ENCODE results near the gene SLN.
"Not testable (repeated sequence)": the region's sequence is repeated elsewhere in the genome, so short reads cannot be mapped to it uniquely, and the experiment has no call there.

The SLN gene
- 0 reads per million in 2 donors for total RNA-seq

- no peak for DNase-seq
These were observed at the start of gene SLN for GRCh38 chr11:107711861-107712755. TSS of gene SLN (minus strand) at chr11:107712056.

GRCh38 chr11:107758719-107759355 is 47.0 kb upstream of the SLN start:
- not testable (repeated sequence) for DNase-seq

GRCh38 chr11:107757661-107758060 is 45.8 kb upstream of the SLN start:
- DNase-seq, result no peak

- DNase-seq, result no peak
These were observed 44.7 kb upstream of the SLN start for GRCh38 chr11:107756553-107756952.

- no peak for DNase-seq
These were observed 41.3 kb upstream of the SLN start for GRCh38 chr11:107752949-107753822.

GRCh38 chr11:107752508-107752907 is 40.7 kb upstream of the SLN start:
- no peak for DNase-seq

GRCh38 chr11:107751082-107751481 is 39.2 kb upstream of the SLN start:
- DNase-seq, result no peak

GRCh38 chr11:107750313-107750712 is 38.5 kb upstream of the SLN start:
- DNase-seq, result no peak

- DNase-seq, result no peak
These were observed 35.8 kb upstream of the SLN start for GRCh38 chr11:107747622-107748021.

GRCh38 chr11:107744736-107745135 is 32.9 kb upstream of the SLN start:
- DNase-seq, result no peak

GRCh38 chr11:107743191-107743590 is 31.3 kb upstream of the SLN start:
- DNase-seq, result no peak

GRCh38 chr11:107741044-107741823 is 29.4 kb upstream of the SLN start:
- DNase-seq, result no peak

GRCh38 chr11:107740271-107740670 is 28.4 kb upstream of the SLN start:
- DNase-seq, result no peak

GRCh38 chr11:107736546-107736945 is 24.7 kb upstream of the SLN start:
- no peak for DNase-seq

GRCh38 chr11:107733518-107733917 is 21.7 kb upstream of the SLN start:
- no peak for DNase-seq

GRCh38 chr11:107732689-107733051 is 20.8 kb upstream of the SLN start:
- DNase-seq, result no peak

GRCh38 chr11:107731941-107732688 is 20.3 kb upstream of the SLN start:
- no peak for DNase-seq

- no peak for DNase-seq
These were observed 10.8 kb upstream of the SLN start for GRCh38 chr11:107722662-107723061.

- DNase-seq, result no peak
These were observed 9.4 kb upstream of the SLN start for GRCh38 chr11:107721207-107721606.

GRCh38 chr11:107720303-107720774 is 8.5 kb upstream of the SLN start:
- DNase-seq, result no peak

GRCh38 chr11:107719557-107720302 is 7.9 kb upstream of the SLN start:
- DNase-seq, result no peak

All from activated gamma-delta T cell (primary cell).